Neural progenitor cell (in vitro differentiated cells): ENCODE results near the gene TEX19.
"Not testable (repeated sequence)": the region's sequence is repeated elsewhere in the genome, so short reads cannot be mapped to it uniquely, and the experiment has no call there.

Source experiments
- EZH2 ChIP-seq: fragments of 200-600 bp; sonication (generic); IDR thresholded peaks from 2 replicates; pipeline ENCODE4 v1.6.1; 2017; ENCODE audit warnings: antibody characterized with exemption, mild to moderate bottlenecking, moderate library complexity
- TF ChIP-seq, protein P1 (sequence below): fragments of 200-600 bp; sonication (generic); IDR thresholded peaks from 2 replicates; pipeline ENCODE4 v1.5.1; 2017; ENCODE audit warnings: antibody characterized with exemption, mild to moderate bottlenecking

GRCh38 chr17:82347994-82348393, 11.1 kb upstream of the TEX19 start:
- TF ChIP-seq, protein P1, sequence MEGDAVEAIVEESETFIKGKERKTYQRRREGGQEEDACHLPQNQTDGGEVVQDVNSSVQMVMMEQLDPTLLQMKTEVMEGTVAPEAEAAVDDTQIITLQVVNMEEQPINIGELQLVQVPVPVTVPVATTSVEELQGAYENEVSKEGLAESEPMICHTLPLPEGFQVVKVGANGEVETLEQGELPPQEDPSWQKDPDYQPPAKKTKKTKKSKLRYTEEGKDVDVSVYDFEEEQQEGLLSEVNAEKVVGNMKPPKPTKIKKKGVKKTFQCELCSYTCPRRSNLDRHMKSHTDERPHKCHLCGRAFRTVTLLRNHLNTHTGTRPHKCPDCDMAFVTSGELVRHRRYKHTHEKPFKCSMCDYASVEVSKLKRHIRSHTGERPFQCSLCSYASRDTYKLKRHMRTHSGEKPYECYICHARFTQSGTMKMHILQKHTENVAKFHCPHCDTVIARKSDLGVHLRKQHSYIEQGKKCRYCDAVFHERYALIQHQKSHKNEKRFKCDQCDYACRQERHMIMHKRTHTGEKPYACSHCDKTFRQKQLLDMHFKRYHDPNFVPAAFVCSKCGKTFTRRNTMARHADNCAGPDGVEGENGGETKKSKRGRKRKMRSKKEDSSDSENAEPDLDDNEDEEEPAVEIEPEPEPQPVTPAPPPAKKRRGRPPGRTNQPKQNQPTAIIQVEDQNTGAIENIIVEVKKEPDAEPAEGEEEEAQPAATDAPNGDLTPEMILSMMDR: not testable (repeated sequence)
- not testable (repeated sequence) for TF ChIP-seq EZH2
